AG10803 (cell line): ENCODE results near the gene SPINT1.

Experiments used
- DNase-seq: peaks from one replicate; pipeline ENCODE4 v3.0.0; 2010; ENCODE audit warnings: low read depth
- H3K4me3 ChIP-seq: 2 replicates; pipeline ENCODE4 v1.5.1; 2011; ENCODE audit warnings: mild to moderate bottlenecking, low read length, control low read depth
- CTCF ChIP-seq: conservative IDR thresholded peaks from 2 replicates; pipeline ENCODE4 v1.5.1; 2011; ENCODE audit warnings: mild to moderate bottlenecking, low read length, control low read depth, inconsistent platforms

SPINT1 gene

GRCh38 chr15:40892447-40893012, 48.7 kb downstream of the SPINT1 start:
- DNase-seq, result no peak
- TF ChIP-seq CTCF, result no peak
- no peak overlapping the region for H3K4me3 ChIP-seq

GRCh38 chr15:40893019-40893670, 49.3 kb downstream of the SPINT1 start:
- no peak overlapping the region for H3K4me3 ChIP-seq
- no peak for TF ChIP-seq CTCF
- DNase-seq, result no peak

- DNase-seq, result peak; percentile 95
- peak; percentile 71 for TF ChIP-seq CTCF
- peak within 1 kb of the TSS; percentile 94 for H3K4me3 ChIP-seq
These were observed 50.2 kb downstream of the SPINT1 start, which contains the start of gene VPS18 for GRCh38 chr15:40893733-40894680. Gene VPS18 (plus strand): TSS chr15:40894450. CDS start chr15:40894769, 319 bp downstream.

- H3K4me3 ChIP-seq, result peak overlapping the region; percentile 94
- DNase-seq, result peak; percentile 70
- TF ChIP-seq CTCF, result peak; percentile 64
These were observed 51.0 kb downstream of the SPINT1 start for GRCh38 chr15:40894681-40895448.

- H3K4me3 ChIP-seq, result no peak overlapping the region
- DNase-seq, result no peak
- no peak for TF ChIP-seq CTCF
These were observed 55.8 kb downstream of the SPINT1 start for GRCh38 chr15:40899536-40900207.

- DNase-seq, result no peak
- TF ChIP-seq CTCF, result no peak
- H3K4me3 ChIP-seq, result no peak overlapping the region
These were observed 56.6 kb downstream of the SPINT1 start for GRCh38 chr15:40900256-40901052.
